ENCODE measurements around the gene CRIM1. TPM values are rescaled to one million over a fixed set of nuclear protein-coding genes. Genes with fewer than 3 reads are reported as not detected.

The CRIM1 gene
- total and polyA plus RNA-seq, 2 experiments from 2014 or later: 10.5 to 36.4 TPM

DNA sequence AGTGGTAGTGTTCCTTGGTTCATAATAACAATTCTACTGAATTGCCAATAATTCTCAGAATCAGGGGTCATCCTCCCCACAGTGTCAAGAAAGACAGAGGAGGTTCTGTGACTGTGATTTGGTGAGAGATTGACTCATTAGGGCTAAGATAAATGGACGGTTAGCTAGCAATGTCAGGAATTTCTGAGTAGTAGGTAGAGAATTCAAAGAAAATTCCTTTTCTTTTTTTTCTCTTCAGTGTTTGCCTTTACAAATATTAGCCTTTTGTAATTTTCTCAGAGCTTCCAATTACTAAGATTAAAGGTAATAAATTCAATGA lies 16.8 kb upstream of the CRIM1 start:
- Histone ChIP-seq H3K4me3 (no peak overlapping the region), H3K4me1 (ENCODE audit: insufficient read depth) (peaks cover 9% of the 10 kb centered on the region; the same call in 1 of the 2 replicates), H3K4me2 (no peak overlapping the region), H3K9me2 (ENCODE audit: insufficient read depth) (no peaks in the 10 kb centered on the region; the same call in 1 of the 2 replicates), H3K27ac (ENCODE audit: low read depth) (peak overlapping the region; percentile 5; the same call in 1 of the 2 replicates), H3K36me3 (ENCODE audit: insufficient read depth) (no peaks in the 10 kb centered on the region; the same call in 1 of the 2 replicates), H3K79me2 (replicated peaks; ENCODE audit: insufficient read depth) (no peaks in the 10 kb centered on the region), H4K20me1 (replicated peaks; ENCODE audit: insufficient read depth) (no peaks in the 10 kb centered on the region), H2AFZ (no peak overlapping the region), H3K27me3 (ENCODE audit: insufficient read depth) (no peaks in the 10 kb centered on the region), H3F3A (replicated peaks; ENCODE audit: low read depth) (no peaks in the 10 kb centered on the region)
- ATAC-seq (peak; percentile 31; the same call in 2 of the 3 replicates), DNase-seq (ENCODE audit: low spot score) (peak; percentile 63)
- Mint-ChIP-seq H3K9me3 (no peaks in the 10 kb centered on the region), H3K27me3 (ENCODE audit: insufficient read depth, low read depth, poor library complexity) (peaks cover 2% of the 10 kb centered on the region), H3K27ac (no peak overlapping the region), H3K36me3 (ENCODE audit: low read depth) (no peaks in the 10 kb centered on the region), H3K4me1 (peaks cover 23% of the 10 kb centered on the region), H3K4me3 (no peak overlapping the region)
- TF ChIP-seq EZH2 (IDR thresholded peaks at IDR 0.05; ENCODE audit: low read depth, unreplicated experiment) (no peak), POLR2AphosphoS5 (IDR thresholded peaks at IDR 0.05; ENCODE audit: low read depth) (no peak), JUNB (IDR thresholded peaks at IDR 0.05; ENCODE audit: unreplicated experiment) (no peak), STAT1 (IDR thresholded peaks at IDR 0.05; ENCODE audit: unreplicated experiment) (no peak), EZH2phosphoT487 (IDR thresholded peaks at IDR 0.05; ENCODE audit: unreplicated experiment) (no peak), ZNF331 (CRISPR knock-in tag; IDR thresholded peaks at IDR 0.05; ENCODE audit: low read depth) (no peak), NANOG (IDR thresholded peaks at IDR 0.05; ENCODE audit: borderline replicate concordance) (no peak), CREB1 (CRISPR knock-in tag; IDR thresholded peaks at IDR 0.05; ENCODE audit: low read depth) (no peak)
- TF ChIP-seq, protein P1, sequence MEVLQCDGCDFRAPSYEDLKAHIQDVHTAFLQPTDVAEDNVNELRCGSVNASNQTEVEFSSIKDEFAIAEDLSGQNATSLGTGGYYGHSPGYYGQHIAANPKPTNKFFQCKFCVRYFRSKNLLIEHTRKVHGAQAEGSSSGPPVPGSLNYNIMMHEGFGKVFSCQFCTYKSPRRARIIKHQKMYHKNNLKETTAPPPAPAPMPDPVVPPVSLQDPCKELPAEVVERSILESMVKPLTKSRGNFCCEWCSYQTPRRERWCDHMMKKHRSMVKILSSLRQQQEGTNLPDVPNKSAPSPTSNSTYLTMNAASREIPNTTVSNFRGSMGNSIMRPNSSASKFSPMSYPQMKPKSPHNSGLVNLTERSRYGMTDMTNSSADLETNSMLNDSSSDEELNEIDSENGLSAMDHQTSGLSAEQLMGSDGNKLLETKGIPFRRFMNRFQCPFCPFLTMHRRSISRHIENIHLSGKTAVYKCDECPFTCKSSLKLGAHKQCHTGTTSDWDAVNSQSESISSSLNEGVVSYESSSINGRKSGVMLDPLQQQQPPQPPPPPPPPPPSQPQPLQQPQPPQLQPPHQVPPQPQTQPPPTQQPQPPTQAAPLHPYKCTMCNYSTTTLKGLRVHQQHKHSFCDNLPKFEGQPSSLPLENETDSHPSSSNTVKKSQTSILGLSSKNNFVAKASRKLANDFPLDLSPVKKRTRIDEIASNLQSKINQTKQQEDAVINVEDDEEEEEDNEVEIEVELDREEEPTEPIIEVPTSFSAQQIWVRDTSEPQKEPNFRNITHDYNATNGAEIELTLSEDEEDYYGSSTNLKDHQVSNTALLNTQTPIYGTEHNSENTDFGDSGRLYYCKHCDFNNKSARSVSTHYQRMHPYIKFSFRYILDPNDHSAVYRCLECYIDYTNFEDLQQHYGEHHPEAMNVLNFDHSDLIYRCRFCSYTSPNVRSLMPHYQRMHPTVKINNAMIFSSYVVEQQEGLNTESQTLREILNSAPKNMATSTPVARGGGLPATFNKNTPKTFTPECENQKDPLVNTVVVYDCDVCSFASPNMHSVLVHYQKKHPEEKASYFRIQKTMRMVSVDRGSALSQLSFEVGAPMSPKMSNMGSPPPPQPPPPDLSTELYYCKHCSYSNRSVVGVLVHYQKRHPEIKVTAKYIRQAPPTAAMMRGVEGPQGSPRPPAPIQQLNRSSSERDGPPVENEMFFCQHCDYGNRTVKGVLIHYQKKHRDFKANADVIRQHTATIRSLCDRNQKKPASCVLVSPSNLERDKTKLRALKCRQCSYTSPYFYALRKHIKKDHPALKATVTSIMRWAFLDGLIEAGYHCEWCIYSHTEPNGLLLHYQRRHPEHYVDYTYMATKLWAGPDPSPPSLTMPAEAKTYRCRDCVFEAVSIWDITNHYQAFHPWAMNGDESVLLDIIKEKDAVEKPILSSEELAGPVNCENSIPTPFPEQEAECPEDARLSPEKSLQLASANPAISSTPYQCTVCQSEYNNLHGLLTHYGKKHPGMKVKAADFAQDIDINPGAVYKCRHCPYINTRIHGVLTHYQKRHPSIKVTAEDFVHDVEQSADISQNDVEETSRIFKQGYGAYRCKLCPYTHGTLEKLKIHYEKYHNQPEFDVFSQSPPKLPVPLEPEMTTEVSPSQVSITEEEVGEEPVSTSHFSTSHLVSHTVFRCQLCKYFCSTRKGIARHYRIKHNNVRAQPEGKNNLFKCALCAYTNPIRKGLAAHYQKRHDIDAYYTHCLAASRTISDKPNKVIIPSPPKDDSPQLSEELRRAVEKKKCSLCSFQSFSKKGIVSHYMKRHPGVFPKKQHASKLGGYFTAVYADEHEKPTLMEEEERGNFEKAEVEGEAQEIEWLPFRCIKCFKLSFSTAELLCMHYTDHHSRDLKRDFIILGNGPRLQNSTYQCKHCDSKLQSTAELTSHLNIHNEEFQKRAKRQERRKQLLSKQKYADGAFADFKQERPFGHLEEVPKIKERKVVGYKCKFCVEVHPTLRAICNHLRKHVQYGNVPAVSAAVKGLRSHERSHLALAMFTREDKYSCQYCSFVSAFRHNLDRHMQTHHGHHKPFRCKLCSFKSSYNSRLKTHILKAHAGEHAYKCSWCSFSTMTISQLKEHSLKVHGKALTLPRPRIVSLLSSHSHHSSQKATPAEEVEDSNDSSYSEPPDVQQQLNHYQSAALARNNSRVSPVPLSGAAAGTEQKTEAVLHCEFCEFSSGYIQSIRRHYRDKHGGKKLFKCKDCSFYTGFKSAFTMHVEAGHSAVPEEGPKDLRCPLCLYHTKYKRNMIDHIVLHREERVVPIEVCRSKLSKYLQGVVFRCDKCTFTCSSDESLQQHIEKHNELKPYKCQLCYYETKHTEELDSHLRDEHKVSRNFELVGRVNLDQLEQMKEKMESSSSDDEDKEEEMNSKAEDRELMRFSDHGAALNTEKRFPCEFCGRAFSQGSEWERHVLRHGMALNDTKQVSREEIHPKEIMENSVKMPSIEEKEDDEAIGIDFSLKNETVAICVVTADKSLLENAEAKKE (CRISPR knock-in tag; IDR thresholded peaks at IDR 0.05): no peak
